HG03039 (cell line): Measurements from ENCODE around the gene A1BG.

Source experiments
- ATAC-seq: cut with Tn5 transposase; IDR thresholded peaks from one replicate; pipeline ENCODE4 v1.9.1; 2021; ENCODE audit warnings: mild to moderate bottlenecking, moderate library complexity; ENCODE audit not compliant: unreplicated experiment

A1BG gene

GRCh38 chr19:58352760-58353671 is at the start of gene A1BG:
Gene A1BG (minus strand): TSS chr19:58353492. CDS start chr19:58353437, 55 bp downstream.
- no peak for ATAC-seq

- ATAC-seq, result no peak
Observed at GRCh38 chr19:58401840-58402421, 48.6 kb upstream of the A1BG start.

- ATAC-seq, result peak; percentile 95
Observed at GRCh38 chr19:58400916-58401839, 47.9 kb upstream of the A1BG start.

- ATAC-seq, result no peak
Observed at GRCh38 chr19:58400316-58400915, 47.1 kb upstream of the A1BG start.

- ATAC-seq, result no peak
Observed at GRCh38 chr19:58399903-58400302, 46.6 kb upstream of the A1BG start.

- ATAC-seq, result no peak
Observed at GRCh38 chr19:58398545-58398944, 45.3 kb upstream of the A1BG start.

GRCh38 chr19:58398087-58398486 is 44.8 kb upstream of the A1BG start:
- no peak for ATAC-seq

- no peak for ATAC-seq
Observed at GRCh38 chr19:58397533-58398037, 44.3 kb upstream of the A1BG start.

GRCh38 chr19:58396691-58397532 is 43.6 kb upstream of the A1BG start:
- ATAC-seq, result no peak

- no peak for ATAC-seq
Observed at GRCh38 chr19:58395979-58396627, 42.8 kb upstream of the A1BG start.

GRCh38 chr19:58395220-58395978 is 42.1 kb upstream of the A1BG start, which contains the start of gene RNF225:
Gene RNF225 (plus strand): TSS chr19:58395656. CDS start chr19:58396090, 434 bp downstream.
- ATAC-seq, result no peak

- ATAC-seq, result no peak
Observed at GRCh38 chr19:58394821-58395219, 41.5 kb upstream of the A1BG start.

GRCh38 chr19:58393725-58394033 is 40.4 kb upstream of the A1BG start:
- ATAC-seq, result no peak

GRCh38 chr19:58392945-58393724 is 39.8 kb upstream of the A1BG start:
- ATAC-seq, result no peak

GRCh38 chr19:58388175-58388526 is 34.9 kb upstream of the A1BG start:
- no peak for ATAC-seq

- no peak for ATAC-seq
Observed at GRCh38 chr19:58387338-58388174, 34.3 kb upstream of the A1BG start.
